TTC549 (cell line): Measurements from ENCODE around the gene RTP1.

Experiments used
- FAIRE-seq: peaks from 2 replicates; lab custom pipeline; 2012; peaks lifted over from hg19 to GRCh38; lab: Jason Lieb, UNC

RTP1 gene

DNA sequence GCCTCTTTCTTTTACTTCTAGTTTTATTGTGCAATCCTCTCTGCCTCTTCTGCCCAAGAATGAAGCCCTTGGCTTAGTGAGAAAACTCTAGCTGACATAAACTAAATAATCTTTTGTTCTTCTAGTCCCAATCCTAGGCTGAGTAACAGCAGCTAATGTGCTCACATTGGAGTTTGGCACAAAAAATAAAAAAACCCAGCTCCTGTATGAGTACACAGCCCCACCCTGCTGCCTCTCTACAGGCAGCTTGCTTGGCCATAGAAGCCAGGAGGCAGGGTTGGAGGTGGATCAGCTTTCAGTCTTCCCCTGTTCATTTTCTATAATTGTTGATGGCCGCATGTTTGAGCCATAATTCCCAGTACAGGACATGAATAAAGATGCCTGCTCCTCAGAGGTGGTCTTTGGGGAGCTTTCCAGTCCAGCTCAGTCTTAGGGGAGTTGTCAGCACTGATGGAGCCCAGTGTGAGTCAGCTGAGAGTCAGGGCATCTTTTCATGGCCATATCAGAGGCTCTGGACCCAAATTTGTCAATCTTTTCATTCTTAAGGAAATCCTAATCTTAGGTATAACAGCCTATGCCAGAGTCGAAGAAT lies 46.7 kb downstream of the RTP1 start:
- no peak for FAIRE-seq

DNA sequence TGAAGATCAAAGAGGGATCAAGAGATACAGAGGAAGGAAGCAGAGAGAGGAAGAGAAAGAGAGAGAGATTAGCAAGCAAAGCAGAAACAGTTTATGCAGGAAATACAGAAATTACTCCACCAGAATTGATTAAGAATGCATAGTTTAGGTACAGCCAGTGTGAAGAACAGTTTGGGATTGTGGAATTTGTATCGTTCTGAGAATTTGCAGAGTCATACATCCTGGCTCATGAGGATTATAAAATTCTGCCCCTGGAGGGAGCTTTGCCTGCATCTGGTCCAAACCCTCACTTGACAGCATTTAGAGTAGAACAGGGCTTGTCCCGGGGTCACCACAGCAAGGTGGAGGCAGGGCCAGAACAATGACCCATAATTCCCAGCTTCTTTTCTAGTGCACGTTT lies 50.1 kb downstream of the RTP1 start:
- no peak for FAIRE-seq
